GM13976 (cell line): Measurements from ENCODE around the gene DLGAP4.

ENCODE experiments used
- DNase-seq: peaks from one replicate; pipeline ENCODE4 v3.0.0; 2012; ENCODE audit warnings: low spot score
- CTCF ChIP-seq: IDR thresholded peaks from 2 replicates; pipeline ENCODE4 v1.5.1; 2012; ENCODE audit warnings: borderline replicate concordance, mild to moderate bottlenecking; ENCODE audit not compliant: insufficient read depth; ENCODE audit errors: extremely low read depth, missing control alignments, control extremely low read depth
- in situ Hi-C: fragments of 300-500 bp; cut with MboI; formaldehyde crosslinking; loops from one replicate; pipeline ENCODE4 v1.12.0; 2022; ENCODE audit warnings: low sequenced_read_pairs, mixed read lengths, inconsistent platforms; ENCODE audit not compliant: unreplicated experiment

The DLGAP4 gene

GRCh38 chr20:36343641-36344040 lies 37.5 kb downstream of the DLGAP4 start:
- in situ Hi-C loops: no loop called here
- no peak for DNase-seq
- no peak for TF ChIP-seq CTCF

- DNase-seq: peak; percentile 62
- TF ChIP-seq CTCF: no peak
- in situ Hi-C loops: no loop called here
Observed at GRCh38 chr20:36344517-36345132, 38.5 kb downstream of the DLGAP4 start.

- DNase-seq: no peak
- in situ Hi-C loops: no loop called here
- TF ChIP-seq CTCF: no peak
Observed at GRCh38 chr20:36346256-36346655, 40.1 kb downstream of the DLGAP4 start.

GRCh38 chr20:36349384-36350170 lies 43.4 kb downstream of the DLGAP4 start:
- in situ Hi-C loops: no loop called here
- DNase-seq: no peak
- no peak for TF ChIP-seq CTCF

- TF ChIP-seq CTCF: no peak
- no peak for DNase-seq
- in situ Hi-C loops: no loop called here
Observed at GRCh38 chr20:36350439-36350838, 44.3 kb downstream of the DLGAP4 start.

- TF ChIP-seq CTCF: no peak
- DNase-seq: no peak
- in situ Hi-C loops: no loop called here
Observed at GRCh38 chr20:36351937-36352336, 45.8 kb downstream of the DLGAP4 start.
